ENCODE results near the gene SCMH1.

GRCh38 chr1:40985875-40986274 lies 256.2 kb downstream of the SCMH1 start:
- TF ChIP-seq CTCF (IDR thresholded peaks at IDR 0.05) (no peak), ATF2 (CRISPR knock-in tag; IDR thresholded peaks at IDR 0.05; ENCODE audit: borderline replicate concordance, low read depth) (no peak)
